SH-SY5Y (cell line): ENCODE measurements around the gene GPR143.

Source experiments
- GATA2 ChIP-seq: IDR thresholded peaks from 2 replicates; pipeline ENCODE4 v1.6.1; 2011; ENCODE audit warnings: mild to moderate bottlenecking, low read depth, low read length
- GATA3 ChIP-seq: IDR thresholded peaks from 2 replicates; pipeline ENCODE4 v1.6.1; 2011; ENCODE audit warnings: low read depth, mild to moderate bottlenecking, low read length, moderate library complexity

GPR143 gene

DNA sequence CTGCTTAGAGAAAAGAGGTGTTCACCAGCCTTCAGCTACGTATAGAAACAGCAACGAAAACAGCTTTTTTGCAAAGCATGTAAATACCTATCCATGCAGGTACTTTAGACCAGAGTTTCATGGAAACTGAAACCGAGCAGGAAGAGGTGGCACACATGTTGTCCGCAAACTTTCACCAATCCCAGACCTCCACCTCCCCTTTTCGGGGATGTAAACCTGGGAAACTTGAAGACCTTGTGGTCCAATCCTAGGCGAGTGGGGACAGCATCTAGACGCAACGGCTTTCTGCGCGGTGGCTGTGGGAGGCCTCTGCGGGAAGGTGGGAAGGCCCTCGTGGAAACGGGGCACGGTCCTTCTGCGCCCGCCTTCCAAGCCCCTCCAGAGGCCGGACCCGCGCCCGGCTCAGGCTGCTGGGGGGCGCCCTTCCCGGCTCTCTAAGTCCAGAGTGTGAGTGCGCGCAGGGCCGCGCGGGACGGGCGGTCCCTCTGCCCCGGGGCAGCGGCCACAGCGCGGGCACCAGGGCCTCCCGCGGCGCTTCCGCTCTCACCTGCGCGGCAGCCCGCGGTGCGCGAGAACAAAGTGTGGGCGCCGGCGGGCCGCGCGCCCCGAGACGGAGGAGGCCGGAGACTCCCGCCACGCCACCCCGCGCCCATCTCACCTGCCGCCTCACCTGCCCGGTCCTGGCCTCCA is 19.8 kb upstream of the GPR143 start:
- TF ChIP-seq GATA2 (no peak), GATA3 (no peak)

- TF ChIP-seq GATA3: no peak
- TF ChIP-seq GATA2: no peak
Measured at GRCh38 chrX:9784332-9784731, 18.7 kb upstream of the GPR143 start.

- TF ChIP-seq GATA3 (no peak), GATA2 (no peak)
Measured at GRCh38 chrX:9781941-9782340, 16.3 kb upstream of the GPR143 start.

GRCh38 chrX:9775930-9776329 is 10.3 kb upstream of the GPR143 start:
- TF ChIP-seq GATA3 (no peak), GATA2 (no peak)

DNA sequence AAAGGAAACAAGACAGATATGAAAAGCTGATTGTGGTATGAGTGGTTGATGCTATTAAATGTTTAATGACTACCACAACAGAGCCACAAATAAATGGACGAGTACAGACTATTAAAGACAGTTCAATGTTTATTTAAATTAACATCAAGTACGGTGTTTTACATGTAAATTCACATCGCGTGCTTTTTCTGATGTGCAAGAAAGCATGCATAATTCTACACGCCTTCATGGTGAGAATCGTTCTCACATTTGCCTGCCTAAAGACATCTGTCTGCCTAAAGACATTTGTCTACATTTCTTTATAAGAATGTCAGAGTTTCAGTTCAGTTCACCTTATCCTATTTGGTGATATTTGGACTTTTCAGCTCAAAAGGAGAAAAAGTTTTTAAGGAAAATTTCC is 7.3 kb upstream of the GPR143 start:
- TF ChIP-seq GATA2: no peak
- no peak for TF ChIP-seq GATA3

GRCh38 chrX:9770319-9770718 is 4.7 kb upstream of the GPR143 start:
- TF ChIP-seq GATA3 (no peak), GATA2 (no peak)

- TF ChIP-seq GATA3 (no peak), GATA2 (no peak)
Measured at GRCh38 chrX:9767375-9767774, 1.7 kb upstream of the GPR143 start.

DNA sequence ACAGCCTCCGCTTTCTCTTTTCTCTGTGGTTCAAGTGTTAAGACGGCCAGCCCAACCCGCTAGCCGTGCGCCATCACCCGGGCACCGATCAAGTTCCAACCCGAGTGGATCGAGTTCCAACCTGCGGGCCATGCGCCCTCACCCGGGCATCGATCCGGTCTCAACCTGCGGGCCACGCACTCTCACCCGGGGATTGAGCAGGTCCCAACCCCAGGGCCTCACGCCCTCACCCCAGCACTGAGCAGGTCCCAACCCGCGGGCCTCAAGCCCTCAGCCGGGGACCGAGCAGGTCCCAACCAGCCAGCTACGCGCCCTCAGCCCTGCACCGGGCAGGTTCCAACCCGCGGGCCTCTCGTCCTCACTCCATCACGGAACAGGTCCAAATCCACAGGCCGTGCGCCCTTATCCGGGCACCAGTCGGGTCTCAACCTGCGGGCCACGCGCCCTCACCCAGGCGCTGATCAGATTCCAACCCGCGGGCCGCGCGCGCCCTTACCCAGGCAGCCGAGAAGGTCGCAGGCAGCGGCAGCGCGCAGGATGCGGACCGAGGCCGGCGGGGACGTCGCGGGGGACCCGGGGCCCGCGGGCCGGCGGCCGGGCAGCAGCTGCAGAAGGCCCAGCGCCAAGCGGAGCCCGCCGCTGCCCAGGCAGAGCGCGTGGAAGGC is 443 bp downstream of the GPR143 start:
- TF ChIP-seq GATA3 (no peak), GATA2 (no peak)

- TF ChIP-seq GATA2 (no peak), GATA3 (no peak)
Measured at GRCh38 chrX:9759337-9759736, 6.3 kb downstream of the GPR143 start.

DNA sequence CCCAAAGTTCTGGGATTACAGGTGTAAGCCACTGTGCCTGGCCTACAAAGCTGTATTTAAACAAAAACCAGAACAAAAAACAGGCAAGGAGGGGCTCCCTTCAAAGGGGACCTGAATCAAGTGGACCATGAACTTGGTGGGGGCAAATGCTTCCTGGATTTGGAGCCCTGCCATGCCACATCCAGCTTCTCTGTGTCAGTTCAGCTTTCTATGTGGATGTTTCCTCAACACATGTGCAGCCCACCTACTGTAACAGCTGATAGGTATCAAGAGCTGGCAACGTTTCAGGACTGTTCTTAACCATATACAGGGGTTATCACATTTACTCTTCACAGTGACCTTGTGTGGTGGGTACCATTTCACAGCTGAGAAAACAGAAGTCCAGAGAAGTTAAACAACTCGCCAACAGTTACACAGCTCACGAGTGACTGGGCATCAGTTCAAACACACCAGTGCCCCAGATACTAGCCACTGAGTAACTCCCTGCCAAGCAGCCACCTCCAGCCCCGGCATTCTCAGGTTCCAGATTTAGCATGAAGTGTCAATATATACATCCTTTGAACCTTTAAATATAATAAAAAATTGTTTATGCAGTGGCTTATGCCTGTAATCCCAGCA is 7.5 kb downstream of the GPR143 start:
- TF ChIP-seq GATA3 (no peak), GATA2 (no peak)

DNA sequence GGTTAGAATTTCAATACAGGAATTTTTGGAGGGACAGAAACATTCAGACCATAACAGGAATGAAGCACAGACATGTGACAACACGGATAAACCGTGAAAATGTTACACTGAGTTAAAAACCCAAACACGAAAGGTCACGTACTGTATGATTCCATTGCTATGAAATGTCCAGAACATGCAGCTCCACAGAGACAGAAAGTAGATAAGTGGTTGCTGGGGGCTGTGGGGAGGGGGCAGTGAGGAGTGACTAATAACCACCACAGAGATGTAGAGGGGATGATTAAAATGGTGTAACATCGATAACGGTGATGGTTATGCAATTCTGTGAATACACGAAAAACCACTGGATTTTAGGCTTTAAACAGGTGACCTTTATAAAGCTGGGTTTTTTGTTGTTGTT is 8.3 kb downstream of the GPR143 start:
- TF ChIP-seq GATA2 (no peak), GATA3 (no peak)

DNA sequence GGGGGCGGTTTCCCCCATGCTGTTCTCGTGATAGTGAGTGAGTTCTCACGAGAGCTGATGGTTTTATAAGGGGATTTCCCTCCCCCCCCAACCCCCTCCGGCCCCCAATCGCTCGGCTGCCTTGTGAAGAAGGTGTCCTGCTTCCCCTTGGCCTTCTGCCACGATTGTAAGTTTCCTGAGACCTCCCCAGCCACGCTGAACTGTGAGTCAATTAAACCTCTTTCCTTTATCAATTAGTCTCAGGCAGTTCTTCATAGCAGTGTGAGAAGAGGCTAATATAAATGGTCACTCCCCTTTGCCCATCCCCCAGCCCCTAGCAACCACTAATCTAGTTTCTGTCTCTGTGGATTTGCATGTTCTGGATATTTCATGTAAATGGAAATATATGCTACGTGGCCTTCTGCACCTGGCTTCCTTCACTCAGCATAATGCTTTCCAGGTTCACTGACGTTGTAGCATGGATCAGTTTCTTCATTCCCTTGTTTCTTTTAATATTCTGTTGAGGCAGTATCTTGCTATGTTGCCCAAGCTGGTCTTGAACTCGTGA is 16.4 kb downstream of the GPR143 start:
- no peak for TF ChIP-seq GATA3
- no peak for TF ChIP-seq GATA2

- TF ChIP-seq GATA2: no peak
- TF ChIP-seq GATA3: no peak
Measured at GRCh38 chrX:9747644-9748043, 18.0 kb downstream of the GPR143 start.

- TF ChIP-seq GATA3 (no peak), GATA2 (no peak)
Measured at GRCh38 chrX:9746148-9746888, 19.3 kb downstream of the GPR143 start.
